H1 (cell line): ENCODE results near the gene SDF2L1. TPM values are rescaled to one million over a fixed set of nuclear protein-coding genes. Genes with fewer than 3 reads are reported as not detected.

Experiments
- BRCA1 ChIP-seq: IDR thresholded peaks from 2 replicates; pipeline ENCODE4 v1.6.1; 2012; ENCODE audit warnings: low read depth, low read length, improper control_type of control experiment
- CHD2 ChIP-seq: IDR thresholded peaks from 2 replicates; pipeline ENCODE4 v1.6.1; 2012; ENCODE audit warnings: low read length, improper control_type of control experiment
- CHD7 ChIP-seq: fragments of 300-600 bp; sonication (generic); IDR thresholded peaks from 2 replicates; pipeline ENCODE4 v1.7.1; 2012; ENCODE audit warnings: low read length, moderate library complexity, mild to moderate bottlenecking, inconsistent platforms; ENCODE audit not compliant: insufficient replicate concordance
- EZH2 ChIP-seq: fragments of 200-600 bp; sonication (generic); IDR thresholded peaks from 2 replicates; pipeline ENCODE4 v1.7.1; 2012; ENCODE audit warnings: low read depth, mild to moderate bottlenecking, moderate library complexity, low read length, inconsistent platforms; ENCODE audit not compliant: severe bottlenecking
- SAP30 ChIP-seq: fragments of 300-600 bp; sonication (generic); IDR thresholded peaks from 2 replicates; pipeline ENCODE4 v1.7.1; 2012; ENCODE audit warnings: low read length, moderate library complexity, mild to moderate bottlenecking, inconsistent platforms; ENCODE audit not compliant: insufficient read depth, insufficient replicate concordance
- TAF1 ChIP-seq: IDR thresholded peaks from 2 replicates; pipeline ENCODE4 v1.6.1; 2011; ENCODE audit warnings: mild to moderate bottlenecking, low read depth, low read length
- TCF12 ChIP-seq: IDR thresholded peaks from 2 replicates; pipeline ENCODE4 v1.6.1; 2011; ENCODE audit warnings: low read depth, mild to moderate bottlenecking, low read length
- USF2 ChIP-seq: IDR thresholded peaks from 2 replicates; pipeline ENCODE4 v1.6.1; 2011; ENCODE audit warnings: low read length, improper control_type of control experiment
- polyA plus RNA-seq, 7 experiments: library from polyadenylated mRNA; depleted of rRNA in 3 of 7; stranded (reverse) in 5 of 7; unstranded in 2 of 7; fragments of >200 nt in 5 of 7; fragments of 200-250 nt in 2 of 7; gene quantifications; 1 replicate in 5 of 7; 2 replicates in 1 of 7; 4 replicates in 1 of 7; pipeline versions ENCODE4 v1.2.1 to v1.2.3, GENCODE V29; 2011 to 2013; ENCODE audit warnings: missing spikeins in 2 of 7, mixed read lengths in 2 of 7
- total RNA-seq: library from RNA; stranded (reverse); fragmentation: NEBNext Ultra II Directional; extraction: Animal tissue kit (Norgen Biotek cat#: 25700); gene quantifications from 2 replicates; pipeline ENCODE4 v1.2.1, GENCODE V29; 2021

Gene SDF2L1
- total and polyA plus RNA-seq, 2 of the 8 experiments (the other 6 are each of a cell fraction or from before 2014, with no cell fraction given), result 51.1 to 59.6 TPM

GRCh38 chr22:21598302-21598701 lies 43.8 kb upstream of the SDF2L1 start (continued):
- TF ChIP-seq CHD7 (no peak), SAP30 (no peak), EZH2 (no peak), TAF1 (no peak), TCF12 (no peak), USF2 (no peak), CHD2 (no peak), BRCA1 (no peak)
